ENCODE measurements around the gene MAU2.

GRCh38 chr19:19385131-19385895 lies 64.7 kb downstream of the MAU2 start:
- TF ChIP-seq POLR2AphosphoS5 (IDR thresholded peaks at IDR 0.05; ENCODE audit: low read depth, low read length) (no peak), TAF1 (IDR thresholded peaks at IDR 0.05; ENCODE audit: borderline replicate concordance, low read depth, low read length) (0 out of 2 replicates have a peak, but pooled peaks have one; percentile 36), POLR2A (IDR thresholded peaks at IDR 0.05; ENCODE audit: low read depth, low read length) (peak; percentile 66; the same call in 1 of the 2 replicates)
